ENCODE data around the gene CHML. TPM values are rescaled to one million over a fixed set of nuclear protein-coding genes. Genes with fewer than 3 reads are reported as not detected.

Gene CHML
- total RNA-seq, 1 donor from 2014 or later = 43.6 TPM

DNA sequence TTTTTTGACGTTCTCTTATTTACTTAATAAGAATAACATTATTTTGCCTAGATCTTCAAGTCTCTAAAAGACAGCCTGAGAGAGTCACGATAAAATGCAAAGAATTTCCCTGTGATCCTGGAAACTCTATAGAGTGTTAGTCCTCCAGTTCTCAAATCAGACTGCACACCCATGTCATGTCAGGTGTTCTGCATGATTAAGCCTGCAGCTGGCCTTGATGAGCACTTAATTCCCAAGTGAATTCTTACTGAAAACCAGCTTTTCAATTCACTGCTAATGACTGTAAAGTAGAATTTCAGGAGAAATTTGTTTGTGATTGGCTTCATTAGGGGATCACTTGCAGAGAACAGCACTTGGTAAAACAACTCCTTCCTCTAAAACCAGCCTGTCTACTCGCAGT, 41.9 kb downstream of the CHML start:
- H3K9me3 Mint-ChIP-seq = no peaks in the 10 kb centered on the region
- no peak overlapping the region for H3K4me2 ChIP-seq
- peaks cover 6% of the 10 kb centered on the region for H3K4me1 ChIP-seq
- no peak overlapping the region for H3K4me3 ChIP-seq
- H3F3A ChIP-seq (ENCODE audit: low read depth) = no peaks in the 10 kb centered on the region
- H3K9me3 ChIP-seq (ENCODE audit: low read depth) = no peaks in the 10 kb centered on the region
- peaks cover 2% of the 10 kb centered on the region for H3K27me3 Mint-ChIP-seq (ENCODE audit: insufficient read depth, low read depth)
- H3K79me2 ChIP-seq (ENCODE audit: low read depth) = no peaks in the 10 kb centered on the region
- no peak overlapping the region for H3K27ac ChIP-seq
- no peak overlapping the region for H3K9ac ChIP-seq
- H3K36me3 ChIP-seq = no peaks in the 10 kb centered on the region
- H3K27ac Mint-ChIP-seq = no peak overlapping the region
- H3K36me3 Mint-ChIP-seq = peaks cover 43% of the 10 kb centered on the region
- no peak overlapping the region for H3K4me3 Mint-ChIP-seq
- H4K20me1 ChIP-seq (ENCODE audit: low read depth) = no peaks in the 10 kb centered on the region
- no peak overlapping the region for H2AFZ ChIP-seq (replicated peaks)
- no peak for DNase-seq (ENCODE audit: low spot score)
- no peaks in the 10 kb centered on the region for H3K4me1 Mint-ChIP-seq
- TF ChIP-seq EZH2 (IDR thresholded peaks at IDR 0.05) (no peak), EZH2phosphoT487 (IDR thresholded peaks at IDR 0.05) (no peak)
- TF ChIP-seq, protein P1, sequence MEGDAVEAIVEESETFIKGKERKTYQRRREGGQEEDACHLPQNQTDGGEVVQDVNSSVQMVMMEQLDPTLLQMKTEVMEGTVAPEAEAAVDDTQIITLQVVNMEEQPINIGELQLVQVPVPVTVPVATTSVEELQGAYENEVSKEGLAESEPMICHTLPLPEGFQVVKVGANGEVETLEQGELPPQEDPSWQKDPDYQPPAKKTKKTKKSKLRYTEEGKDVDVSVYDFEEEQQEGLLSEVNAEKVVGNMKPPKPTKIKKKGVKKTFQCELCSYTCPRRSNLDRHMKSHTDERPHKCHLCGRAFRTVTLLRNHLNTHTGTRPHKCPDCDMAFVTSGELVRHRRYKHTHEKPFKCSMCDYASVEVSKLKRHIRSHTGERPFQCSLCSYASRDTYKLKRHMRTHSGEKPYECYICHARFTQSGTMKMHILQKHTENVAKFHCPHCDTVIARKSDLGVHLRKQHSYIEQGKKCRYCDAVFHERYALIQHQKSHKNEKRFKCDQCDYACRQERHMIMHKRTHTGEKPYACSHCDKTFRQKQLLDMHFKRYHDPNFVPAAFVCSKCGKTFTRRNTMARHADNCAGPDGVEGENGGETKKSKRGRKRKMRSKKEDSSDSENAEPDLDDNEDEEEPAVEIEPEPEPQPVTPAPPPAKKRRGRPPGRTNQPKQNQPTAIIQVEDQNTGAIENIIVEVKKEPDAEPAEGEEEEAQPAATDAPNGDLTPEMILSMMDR (IDR thresholded peaks at IDR 0.05) = no peak
- no peaks in the 10 kb centered on the region for H3K27me3 ChIP-seq

DNA sequence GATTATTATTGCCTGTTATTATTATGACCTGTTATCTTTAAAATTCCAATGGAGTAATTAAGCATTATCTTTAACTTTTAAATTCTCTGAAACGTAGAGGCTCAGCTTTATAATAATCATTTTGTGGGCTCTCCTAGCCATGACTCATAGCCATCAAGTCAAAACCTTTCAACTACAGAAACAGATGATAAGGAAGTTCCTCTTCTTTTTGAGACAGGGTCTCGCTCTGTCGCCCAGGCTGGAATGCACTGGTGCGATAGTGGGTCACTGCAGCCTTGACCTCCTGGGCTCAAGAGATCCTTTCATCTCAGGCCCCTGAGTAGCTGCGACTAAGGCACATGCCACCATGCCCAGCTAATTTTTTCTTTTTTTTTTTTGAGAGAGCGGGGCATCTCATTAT, 43.5 kb downstream of the CHML start:
- Mint-ChIP-seq H3K27me3 (ENCODE audit: insufficient read depth, low read depth) (peaks cover 2% of the 10 kb centered on the region), H3K36me3 (peaks cover 30% of the 10 kb centered on the region), H3K4me1 (no peaks in the 10 kb centered on the region), H3K9me3 (no peaks in the 10 kb centered on the region), H3K4me3 (no peak overlapping the region), H3K27ac (no peak overlapping the region)
- Histone ChIP-seq H3K79me2 (ENCODE audit: low read depth) (no peaks in the 10 kb centered on the region), H3K4me2 (no peak overlapping the region), H3K4me1 (no peaks in the 10 kb centered on the region), H3K9ac (no peak overlapping the region), H3K27ac (no peak overlapping the region), H3K36me3 (no peaks in the 10 kb centered on the region), H3K4me3 (no peak overlapping the region), H2AFZ (replicated peaks) (no peak overlapping the region), H4K20me1 (ENCODE audit: low read depth) (no peaks in the 10 kb centered on the region), H3F3A (ENCODE audit: low read depth) (no peaks in the 10 kb centered on the region), H3K27me3 (no peaks in the 10 kb centered on the region), H3K9me3 (ENCODE audit: low read depth) (no peaks in the 10 kb centered on the region)
- no peak for DNase-seq (ENCODE audit: low spot score)
- TF ChIP-seq, protein P1 (IDR thresholded peaks at IDR 0.05) = no peak
- TF ChIP-seq EZH2phosphoT487 (IDR thresholded peaks at IDR 0.05) (no peak), EZH2 (IDR thresholded peaks at IDR 0.05) (no peak)

DNA sequence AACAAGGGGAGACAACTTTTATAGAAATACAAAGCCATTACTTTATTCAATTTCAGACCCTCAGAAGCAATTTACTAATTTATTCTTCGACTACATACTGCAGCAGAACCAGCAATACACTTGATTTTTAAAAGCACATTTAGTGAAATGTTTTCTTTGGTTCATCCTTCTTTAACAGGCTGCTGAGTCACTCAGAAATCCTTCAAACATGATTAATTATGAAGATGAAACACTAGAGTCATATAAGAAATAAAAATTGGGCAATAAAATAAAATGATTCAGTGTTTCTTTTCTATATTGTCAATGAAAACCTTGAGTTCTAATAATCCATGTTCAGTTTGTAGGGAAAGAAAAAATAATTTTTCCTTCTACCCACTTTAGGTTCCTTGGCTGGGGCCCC, 47.0 kb downstream of the CHML start:
- Histone ChIP-seq H3F3A (ENCODE audit: low read depth) (no peaks in the 10 kb centered on the region), H3K27ac (no peak overlapping the region), H2AFZ (replicated peaks) (no peak overlapping the region), H3K4me1 (no peaks in the 10 kb centered on the region), H3K79me2 (ENCODE audit: low read depth) (no peaks in the 10 kb centered on the region), H3K9ac (no peak overlapping the region), H3K27me3 (no peaks in the 10 kb centered on the region), H3K36me3 (no peaks in the 10 kb centered on the region), H3K4me3 (no peak overlapping the region), H3K4me2 (no peak overlapping the region), H3K9me3 (ENCODE audit: low read depth) (no peaks in the 10 kb centered on the region), H4K20me1 (ENCODE audit: low read depth) (no peaks in the 10 kb centered on the region)
- Mint-ChIP-seq H3K4me1 (no peaks in the 10 kb centered on the region), H3K9me3 (no peaks in the 10 kb centered on the region), H3K4me3 (no peak overlapping the region), H3K27ac (no peak overlapping the region), H3K27me3 (ENCODE audit: insufficient read depth, low read depth) (peaks cover 2% of the 10 kb centered on the region), H3K36me3 (peaks cover 21% of the 10 kb centered on the region)
- TF ChIP-seq, protein P1 (IDR thresholded peaks at IDR 0.05) = no peak
- TF ChIP-seq EZH2phosphoT487 (IDR thresholded peaks at IDR 0.05) = no peak
- TF ChIP-seq EZH2 (IDR thresholded peaks at IDR 0.05) = no peak
- no peak for DNase-seq (ENCODE audit: low spot score)
